NOMO-1 treated with DMSO at 0.1 percent for 48 hours (cell line): ENCODE measurements around the gene MSH2.

Source experiments
- DNase-seq: peaks from one replicate; lab custom pipeline; 2025; ENCODE audit not compliant: unreplicated experiment; lab: John Stamatoyannopoulos, UW

MSH2 gene

DNA sequence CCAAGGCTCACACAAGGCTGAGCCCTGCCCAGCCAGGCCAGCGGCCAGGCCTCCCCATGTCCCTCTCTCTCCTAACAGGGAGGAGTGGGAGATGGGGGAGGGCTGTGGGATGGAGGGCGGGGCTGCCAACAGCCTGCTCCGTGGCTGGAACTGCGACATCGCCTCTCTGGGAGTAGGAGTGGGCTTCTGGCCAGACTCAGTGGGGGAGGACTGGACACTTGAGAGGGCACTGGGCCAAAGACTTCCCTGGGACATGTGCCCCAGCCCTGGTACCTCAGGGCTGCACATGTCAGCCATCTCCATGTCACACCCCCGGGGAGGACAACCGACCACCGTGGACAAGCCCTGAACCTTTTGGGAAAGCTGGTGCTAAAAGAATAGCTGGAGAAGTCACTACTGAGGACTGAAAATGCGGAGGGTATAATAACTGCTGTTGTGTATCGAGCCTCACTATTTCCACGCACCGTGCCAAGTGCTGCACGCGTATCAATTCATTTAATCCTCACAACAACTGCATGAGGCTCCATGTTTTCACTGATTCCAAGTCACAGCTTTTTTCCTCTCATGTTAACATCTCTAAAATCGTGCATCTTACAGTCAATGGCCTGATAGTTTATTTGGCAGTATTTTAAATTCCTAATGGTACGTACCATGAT is 127.3 kb downstream of the MSH2 start:
- DNase-seq, result no peak

DNA sequence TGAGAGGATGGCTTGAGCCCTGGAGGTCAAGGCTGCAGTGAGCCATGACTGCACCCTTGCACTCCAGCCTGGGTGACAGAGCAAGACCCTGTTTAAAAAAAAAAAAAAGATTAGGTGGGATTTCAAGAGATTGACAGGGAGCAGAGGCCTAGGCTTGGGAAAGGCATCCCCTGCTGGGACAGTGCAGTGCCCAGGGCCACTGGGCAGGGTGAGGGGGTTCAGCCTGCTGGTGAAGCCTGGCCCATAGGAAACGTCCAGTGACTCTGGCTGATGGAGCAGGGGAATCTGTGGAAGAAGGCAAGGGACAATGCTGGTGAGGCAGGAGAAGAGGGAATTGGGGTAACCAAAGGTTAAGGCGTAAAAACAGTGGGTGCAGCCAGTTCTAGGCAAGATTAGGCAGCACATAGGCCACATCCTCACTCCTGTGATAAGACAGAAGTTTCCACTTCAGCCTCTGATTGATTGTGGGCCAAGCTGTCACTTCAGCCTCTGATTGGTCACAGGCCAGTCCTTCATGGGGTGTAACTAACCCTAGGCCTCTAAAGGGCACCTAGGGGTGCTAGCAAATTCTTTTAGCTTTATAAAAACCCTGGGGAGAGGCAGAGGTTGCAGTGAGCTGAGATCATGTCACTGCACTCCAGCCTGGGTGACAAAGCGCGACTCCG is 128.6 kb downstream of the MSH2 start:
- DNase-seq, result no peak
